H4 (cell line): ENCODE data around the gene MBOAT7. TPM values are rescaled to one million over a fixed set of nuclear protein-coding genes. Genes with fewer than 3 reads are reported as not detected.

ENCODE experiments used
- DNase-seq: peaks from one replicate; pipeline ENCODE4 v3.0.0-alpha.2; 2015; ENCODE audit warnings: low spot score
- total RNA-seq: library from RNA; depleted of rRNA; stranded (reverse); fragments of >200 nt; shearing (Covaris generic); gene quantifications from 2 replicates; pipeline ENCODE4 v1.2.3, GENCODE V29; 2014

MBOAT7 gene
- total RNA-seq, 1 experiment from 2014 or later: 88.1 TPM

- DNase-seq: no peak
Measured at GRCh38 chr19:54162241-54162805, 27.1 kb downstream of the MBOAT7 start.

- no peak for DNase-seq
Measured at GRCh38 chr19:54160854-54161253, 28.5 kb downstream of the MBOAT7 start.

GRCh38 chr19:54160182-54160811 is 29.1 kb downstream of the MBOAT7 start:
- no peak for DNase-seq

- DNase-seq: peak; percentile 100
Measured at GRCh38 chr19:54159352-54160181, 29.8 kb downstream of the MBOAT7 start, which contains the start of gene LENG1. Gene LENG1, minus strand, starts transcription at chr19:54159721. Its CDS starts 26 bp downstream, at chr19:54159695.

GRCh38 chr19:54158812-54159351 is 30.5 kb downstream of the MBOAT7 start:
- DNase-seq: no peak

GRCh38 chr19:54156953-54157352 is 32.4 kb downstream of the MBOAT7 start:
- no peak for DNase-seq

GRCh38 chr19:54156490-54156889 is 32.9 kb downstream of the MBOAT7 start:
- DNase-seq: no peak

GRCh38 chr19:54155694-54156093 is 33.7 kb downstream of the MBOAT7 start:
- DNase-seq: no peak

GRCh38 chr19:54154603-54155345 is 34.6 kb downstream of the MBOAT7 start:
- DNase-seq: no peak

- DNase-seq: no peak
Measured at GRCh38 chr19:54153731-54154326, 35.6 kb downstream of the MBOAT7 start.

GRCh38 chr19:54152878-54153524 is 36.4 kb downstream of the MBOAT7 start:
- DNase-seq: no peak

GRCh38 chr19:54152267-54152666 is 37.1 kb downstream of the MBOAT7 start:
- DNase-seq: no peak

- DNase-seq: no peak
Measured at GRCh38 chr19:54151362-54152035, 37.9 kb downstream of the MBOAT7 start.

GRCh38 chr19:54149021-54149812 is 40.2 kb downstream of the MBOAT7 start:
- DNase-seq: no peak

- DNase-seq: no peak
Measured at GRCh38 chr19:54148158-54148557, 41.2 kb downstream of the MBOAT7 start.

GRCh38 chr19:54147676-54148075 is 41.7 kb downstream of the MBOAT7 start:
- DNase-seq: no peak

GRCh38 chr19:54145541-54146158 is 43.7 kb downstream of the MBOAT7 start:
- no peak for DNase-seq

- DNase-seq: no peak
Measured at GRCh38 chr19:54142166-54142780, 47.1 kb downstream of the MBOAT7 start.

GRCh38 chr19:54141356-54141755 is 48.0 kb downstream of the MBOAT7 start:
- no peak for DNase-seq
